Effector memory CD4-positive, alpha-beta T cell (primary cell): ENCODE results near the gene RASA4B.

ENCODE experiments used
- DNase-seq, 3 donors: peaks; one replicate each; pipeline ENCODE4 v3.0.0-alpha.2; 2020
- H3K27ac ChIP-seq: 2 replicates; pipeline ENCODE4 v1.7.0; 2013; ENCODE audit warnings: mild to moderate bottlenecking, low read length, moderate library complexity; ENCODE audit not compliant: insufficient read depth, poor library complexity, severe bottlenecking
- H3K27me3 ChIP-seq: replicated peaks from 2 replicates; pipeline ENCODE4 v1.7.0; 2013; ENCODE audit warnings: mild to moderate bottlenecking, low read length; ENCODE audit not compliant: insufficient read depth, control insufficient read depth, poor library complexity, severe bottlenecking
- H3K36me3 ChIP-seq: 2 replicates; pipeline ENCODE4 v1.7.0; 2013; ENCODE audit warnings: mild to moderate bottlenecking, low read length, moderate library complexity; ENCODE audit not compliant: control insufficient read depth, insufficient read depth
- H3K4me1 ChIP-seq: 2 replicates; pipeline ENCODE4 v1.7.0; 2013; ENCODE audit warnings: low read length, mild to moderate bottlenecking; ENCODE audit not compliant: control insufficient read depth, insufficient read depth, poor library complexity, severe bottlenecking
- H3K4me3 ChIP-seq: 2 replicates; pipeline ENCODE4 v1.7.0; 2013; ENCODE audit warnings: low read length, low read depth, mild to moderate bottlenecking; ENCODE audit not compliant: insufficient read depth, poor library complexity, severe bottlenecking
- H3K9me3 ChIP-seq: 2 replicates; pipeline ENCODE4 v1.7.0; 2013; ENCODE audit warnings: mild to moderate bottlenecking, low read length, moderate library complexity; ENCODE audit not compliant: control insufficient read depth

The RASA4B gene

DNA sequence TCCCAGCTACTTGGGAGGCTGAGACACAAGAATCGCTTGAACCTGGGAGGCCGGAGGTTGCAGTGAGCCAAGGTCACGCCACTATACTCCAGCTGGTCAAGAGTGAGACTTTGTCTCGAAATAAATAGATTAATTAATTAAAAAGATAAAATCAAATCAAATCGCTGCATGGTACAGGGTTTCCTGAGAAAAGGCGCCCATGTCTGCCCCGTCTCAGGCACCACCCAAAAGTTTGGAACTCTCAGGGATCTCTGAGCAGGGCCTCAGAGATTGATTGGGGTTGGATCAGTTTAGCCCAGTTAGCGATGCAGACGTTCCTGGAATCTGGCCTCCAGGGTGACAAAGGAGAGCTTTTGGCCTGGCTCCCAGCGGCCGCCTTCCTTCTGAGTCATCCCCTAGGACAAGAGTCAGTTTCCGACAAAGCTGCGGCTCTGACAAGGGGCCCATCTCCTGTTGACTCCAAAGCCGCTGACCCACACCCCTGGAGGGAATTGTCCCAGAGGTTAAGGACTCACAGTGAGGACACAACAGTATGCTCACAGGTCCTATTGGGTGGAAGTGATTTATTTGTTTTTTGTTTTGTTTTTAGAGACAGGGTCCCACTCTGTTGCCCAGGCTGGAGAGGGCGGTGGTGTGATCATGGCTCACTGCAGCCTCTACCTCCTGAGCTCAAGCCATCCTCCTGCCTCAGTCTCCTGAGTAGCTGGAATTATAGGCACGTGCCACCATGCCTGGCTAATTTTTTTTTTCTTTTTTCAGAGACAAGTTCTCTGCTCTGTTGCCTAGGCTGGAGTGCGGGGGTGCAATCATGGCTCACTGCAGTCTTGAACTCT, 77.4 kb downstream of the RASA4B start:
- no peak for DNase-seq
- H3K36me3 ChIP-seq: peaks cover 22% of the 10 kb centered on the region
- no peak overlapping the region for H3K27ac ChIP-seq
- H3K4me1 ChIP-seq: no peaks in the 10 kb centered on the region
- H3K9me3 ChIP-seq: no peaks in the 10 kb centered on the region
- H3K4me3 ChIP-seq: no peak overlapping the region
- H3K27me3 ChIP-seq: no peaks in the 10 kb centered on the region

DNA sequence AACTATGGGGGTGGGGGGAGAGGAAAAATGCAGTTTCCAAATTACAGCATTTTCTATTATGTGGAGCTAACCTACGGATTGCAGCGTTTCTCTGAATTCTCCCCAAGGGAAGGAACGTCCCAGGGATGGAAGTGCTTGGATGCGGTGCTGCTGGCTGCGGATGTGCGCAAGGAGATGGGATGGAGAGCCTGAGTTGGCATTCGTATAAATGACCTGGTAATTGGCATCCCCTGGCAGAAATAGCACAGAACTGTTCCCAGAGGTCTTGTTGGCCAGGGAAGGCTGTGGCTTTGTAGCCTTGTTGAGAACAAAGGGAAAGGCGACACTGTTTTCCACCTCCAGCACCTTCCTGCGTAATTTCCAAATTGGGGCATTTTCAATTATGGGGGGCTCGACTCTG, 81.5 kb downstream of the RASA4B start:
- H3K4me1 ChIP-seq: peaks cover 32% of the 10 kb centered on the region
- no peak overlapping the region for H3K27ac ChIP-seq
- peaks cover 15% of the 10 kb centered on the region for H3K36me3 ChIP-seq
- H3K9me3 ChIP-seq: no peaks in the 10 kb centered on the region
- H3K4me3 ChIP-seq: no peak overlapping the region
- no peak for DNase-seq
- no peaks in the 10 kb centered on the region for H3K27me3 ChIP-seq

DNA sequence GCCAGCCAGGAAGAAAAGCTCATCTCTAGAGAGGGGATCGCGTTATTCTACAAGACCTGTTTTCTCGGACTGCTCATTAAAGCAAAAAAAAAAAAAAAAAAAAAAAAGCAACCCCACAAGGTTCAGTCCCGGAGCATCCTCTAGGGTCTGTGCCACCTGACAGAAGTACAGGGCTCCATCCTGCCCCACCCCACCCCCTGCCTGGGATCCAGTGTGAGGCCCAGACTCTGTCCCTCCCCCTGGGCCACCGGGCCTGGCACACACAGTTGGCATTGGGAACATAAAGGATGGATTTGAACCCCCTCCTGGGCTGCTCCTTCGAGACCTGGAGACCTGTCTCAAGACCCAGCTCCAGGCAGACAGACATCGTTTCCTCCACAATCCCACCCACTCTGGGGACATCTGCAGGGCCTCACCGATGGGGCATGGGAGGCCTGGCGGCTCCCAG, 83.5 kb downstream of the RASA4B start:
- DNase-seq: peak in 1 of 3 donors; percentile 25
- peaks cover 7% of the 10 kb centered on the region for H3K36me3 ChIP-seq
- no peaks in the 10 kb centered on the region for H3K9me3 ChIP-seq
- H3K4me3 ChIP-seq: peak overlapping the region; percentile 88
- H3K4me1 ChIP-seq: peaks cover 48% of the 10 kb centered on the region
- H3K27me3 ChIP-seq: no peaks in the 10 kb centered on the region
- H3K27ac ChIP-seq: peak overlapping the region; percentile 95

DNA sequence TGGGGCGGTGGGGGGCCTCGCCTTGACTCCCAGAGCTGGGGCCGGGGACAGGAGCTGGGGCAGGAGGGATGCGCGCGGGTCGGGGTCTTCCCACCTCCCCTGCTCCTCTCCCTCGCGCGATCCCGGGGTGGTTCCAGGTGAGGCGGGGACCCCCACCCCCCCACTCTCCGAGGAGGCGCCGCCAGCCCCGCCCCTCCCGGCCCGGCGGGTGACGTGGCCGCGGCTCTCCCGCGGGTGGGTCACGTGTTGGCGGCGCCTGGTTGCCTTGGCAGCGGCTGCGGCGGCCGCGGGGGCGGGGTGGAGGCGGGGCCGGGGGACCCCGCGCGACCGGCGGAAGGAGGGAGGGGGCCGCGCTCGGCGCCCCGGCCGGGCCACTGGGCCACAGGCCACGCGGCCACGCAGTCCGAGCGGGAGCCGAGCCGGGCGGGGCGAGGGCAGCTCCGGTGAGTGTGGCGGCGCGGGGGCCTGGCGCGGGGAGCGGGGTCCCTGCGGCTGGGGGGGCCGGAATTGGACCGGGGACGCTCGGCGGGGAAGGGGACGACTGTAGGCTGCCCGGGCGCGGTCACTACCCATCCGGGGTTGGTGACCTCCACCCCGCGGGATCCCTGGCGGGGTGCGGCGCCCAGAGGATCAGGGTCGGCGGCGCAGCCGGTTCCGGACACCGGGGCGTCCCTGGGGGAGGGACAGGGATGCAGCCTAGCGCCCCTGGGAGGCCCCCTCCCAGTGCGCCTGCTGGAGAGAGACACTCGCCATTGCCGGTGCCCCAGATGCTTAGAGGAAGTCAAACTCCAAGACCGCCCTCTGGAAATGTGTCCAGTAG, 84.1 kb downstream of the RASA4B start, which contains the start of gene ORAI2:
Gene ORAI2, plus strand, starts transcription at position 357 of the 820 bp plus-strand sequence. CDS start 5,382 bp downstream, outside the sequence.
- Histone ChIP-seq H3K36me3 (peaks cover 4% of the 10 kb centered on the region), H3K4me1 (peaks cover 53% of the 10 kb centered on the region), H3K4me3 (peak within 1 kb of the TSS; percentile 88), H3K27ac (peak within 1 kb of the TSS; percentile 95), H3K27me3 (no peaks in the 10 kb centered on the region), H3K9me3 (no peaks in the 10 kb centered on the region)
- DNase-seq: peak; percentile 79 to 85 (median 83)
